GM12891 (cell line): ENCODE data around the gene TBC1D22A.
"Not testable (repeated sequence)": the region's sequence is repeated elsewhere in the genome, so short reads cannot be mapped to it uniquely, and the experiment has no call there.

Source experiments
- DNase-seq: peaks from one replicate; pipeline ENCODE4 v3.0.0; 2011; ENCODE audit warnings: low spot score; ENCODE audit not compliant: insufficient read length
- FAIRE-seq: peaks from 2 replicates; lab custom pipeline; 2011; peaks lifted over from hg19 to GRCh38; lab: Jason Lieb, UNC
- PAX5 ChIP-seq: IDR thresholded peaks from 2 replicates; pipeline ENCODE4 v1.6.1; 2011; ENCODE audit warnings: low read length, moderate library complexity, mild to moderate bottlenecking; ENCODE audit not compliant: insufficient read depth, severe bottlenecking
- POLR2A ChIP-seq: IDR thresholded peaks from 2 replicates; pipeline ENCODE4 v1.6.1; 2011; ENCODE audit warnings: low read depth, low read length, control low read depth
- POLR2AphosphoS5 ChIP-seq: IDR thresholded peaks from 2 replicates; pipeline ENCODE4 v1.6.1; 2011; ENCODE audit warnings: low read depth, low read length, control low read depth
- POU2F2 ChIP-seq: IDR thresholded peaks from 2 replicates; pipeline ENCODE4 v1.6.1; 2011; ENCODE audit warnings: low read depth, mild to moderate bottlenecking, control low read depth, low read length, moderate library complexity
- SPI1 ChIP-seq: IDR thresholded peaks from 2 replicates; pipeline ENCODE4 v1.6.1; 2011; ENCODE audit warnings: low read depth, low read length, control low read depth
- TAF1 ChIP-seq: IDR thresholded peaks from 2 replicates; pipeline ENCODE4 v1.6.1; 2011; ENCODE audit warnings: low read depth, low read length, control low read depth

Gene TBC1D22A

GRCh38 chr22:47045691-47046410 is 283.4 kb downstream of the TBC1D22A start:
- TF ChIP-seq POLR2A (no peak), POU2F2 (no peak), SPI1 (no peak), POLR2AphosphoS5 (no peak), PAX5 (no peak), TAF1 (no peak)
- DNase-seq (no peak), FAIRE-seq (no peak)

- DNase-seq (no peak), FAIRE-seq (no peak)
- TF ChIP-seq TAF1 (no peak), SPI1 (no peak), POLR2AphosphoS5 (no peak), POU2F2 (no peak), POLR2A (no peak), PAX5 (no peak)
Measured at GRCh38 chr22:47046411-47047065, 284.1 kb downstream of the TBC1D22A start.

- TF ChIP-seq PAX5: no peak
- no peak for TF ChIP-seq POU2F2
- TF ChIP-seq POLR2AphosphoS5: no peak
- TF ChIP-seq SPI1: no peak
- no peak for TF ChIP-seq POLR2A
- no peak for TF ChIP-seq TAF1
- no peak for DNase-seq
- FAIRE-seq: no peak
Measured at GRCh38 chr22:47047321-47048122, 285.1 kb downstream of the TBC1D22A start.

- TF ChIP-seq TAF1 (no peak), POLR2AphosphoS5 (no peak), SPI1 (no peak), PAX5 (no peak), POU2F2 (no peak), POLR2A (no peak)
- FAIRE-seq (peak; percentile 43), DNase-seq (no peak)
Measured at GRCh38 chr22:47048123-47049077, 285.9 kb downstream of the TBC1D22A start.

GRCh38 chr22:47049078-47049624 is 286.7 kb downstream of the TBC1D22A start:
- FAIRE-seq (no peak), DNase-seq (peak; percentile 48)
- TF ChIP-seq POLR2AphosphoS5 (no peak), SPI1 (peak; percentile 87)

- DNase-seq, FAIRE-seq: not testable (repeated sequence)
Measured at GRCh38 chr22:47049736-47050400, 287.4 kb downstream of the TBC1D22A start.

GRCh38 chr22:47050401-47051051 is 288.1 kb downstream of the TBC1D22A start:
- no peak for FAIRE-seq
- no peak for DNase-seq
- TF ChIP-seq PAX5 (no peak), SPI1 (no peak), POLR2A (no peak), POLR2AphosphoS5 (no peak), TAF1 (no peak), POU2F2 (no peak)

GRCh38 chr22:47051441-47052071 is 289.1 kb downstream of the TBC1D22A start:
- TF ChIP-seq POLR2A (no peak), TAF1 (no peak), POU2F2 (no peak), SPI1 (no peak), PAX5 (no peak), POLR2AphosphoS5 (no peak)
- DNase-seq (no peak), FAIRE-seq (no peak)
